Measurements from ENCODE around the gene TMEM140. TPM values are rescaled to one million over a fixed set of nuclear protein-coding genes. Genes with fewer than 3 reads are reported as not detected.

TMEM140 gene
- total and polyA plus RNA-seq, 3 donors from 2014 or later: 5.1 to 11.4 (median 6.3) TPM

- Histone ChIP-seq H3K9me3 (no peaks in the 10 kb centered on the region), H3K4me1 (peaks cover 16% of the 10 kb centered on the region), H3K27ac (peak overlapping the region in 1 of 2 donors; percentile 38), H3K4me3 (no peak overlapping the region), H3K36me3 (ENCODE audit: low read depth, missing control alignments) (no peaks in the 10 kb centered on the region), H3K27me3 (no peaks in the 10 kb centered on the region)
- no peak for DNase-seq
- intact Hi-C loops (cut with DNase I; ENCODE audit: low total_unique reads): loop anchor here (10.0 kb wide), 2 partner anchors 182 to 482 kb away; partner anchors contain the start of gene AGBL3
- TF ChIP-seq, protein P1, sequence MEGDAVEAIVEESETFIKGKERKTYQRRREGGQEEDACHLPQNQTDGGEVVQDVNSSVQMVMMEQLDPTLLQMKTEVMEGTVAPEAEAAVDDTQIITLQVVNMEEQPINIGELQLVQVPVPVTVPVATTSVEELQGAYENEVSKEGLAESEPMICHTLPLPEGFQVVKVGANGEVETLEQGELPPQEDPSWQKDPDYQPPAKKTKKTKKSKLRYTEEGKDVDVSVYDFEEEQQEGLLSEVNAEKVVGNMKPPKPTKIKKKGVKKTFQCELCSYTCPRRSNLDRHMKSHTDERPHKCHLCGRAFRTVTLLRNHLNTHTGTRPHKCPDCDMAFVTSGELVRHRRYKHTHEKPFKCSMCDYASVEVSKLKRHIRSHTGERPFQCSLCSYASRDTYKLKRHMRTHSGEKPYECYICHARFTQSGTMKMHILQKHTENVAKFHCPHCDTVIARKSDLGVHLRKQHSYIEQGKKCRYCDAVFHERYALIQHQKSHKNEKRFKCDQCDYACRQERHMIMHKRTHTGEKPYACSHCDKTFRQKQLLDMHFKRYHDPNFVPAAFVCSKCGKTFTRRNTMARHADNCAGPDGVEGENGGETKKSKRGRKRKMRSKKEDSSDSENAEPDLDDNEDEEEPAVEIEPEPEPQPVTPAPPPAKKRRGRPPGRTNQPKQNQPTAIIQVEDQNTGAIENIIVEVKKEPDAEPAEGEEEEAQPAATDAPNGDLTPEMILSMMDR (IDR thresholded peaks at IDR 0.05): no peak
- TF ChIP-seq POLR2A (IDR thresholded peaks at IDR 0.05): no peak
- WGBS, 2 donors: 87 to 100% methylated on average over 2 to 18 of the region's 18 CpGs
Measured at GRCh38 chr7:135166338-135166990, 18.6 kb downstream of the TMEM140 start.

DNA sequence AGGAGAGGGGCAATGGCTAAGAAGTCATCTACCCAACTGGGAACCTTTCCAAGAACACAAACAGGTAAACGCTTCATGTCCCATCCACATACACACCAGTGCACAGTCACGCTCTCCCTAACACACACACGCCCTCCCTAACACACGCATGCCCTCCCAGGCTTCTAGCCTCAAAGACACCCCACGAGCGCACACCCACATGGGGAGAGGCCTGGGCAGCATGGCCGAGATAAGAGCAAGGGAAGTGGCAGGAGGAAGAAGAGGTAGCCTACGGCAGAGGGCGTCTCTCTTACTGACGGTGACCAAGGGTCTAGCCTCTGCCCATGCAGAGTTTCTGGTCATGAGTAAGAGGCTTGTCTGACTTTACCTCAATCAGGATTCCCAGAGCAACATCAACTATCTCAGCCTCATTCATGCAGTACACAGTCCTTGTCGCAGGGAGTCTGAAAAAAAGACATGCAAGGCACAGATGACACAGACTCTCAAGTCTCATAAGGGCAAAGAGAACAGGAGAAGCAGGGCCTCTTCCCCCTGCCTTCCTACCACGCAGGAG is 19.6 kb downstream of the TMEM140 start:
- Histone ChIP-seq H3K36me3 (ENCODE audit: low read depth, missing control alignments) (no peaks in the 10 kb centered on the region), H3K4me1 (peaks cover 16% of the 10 kb centered on the region), H3K27me3 (no peaks in the 10 kb centered on the region), H3K9me3 (no peaks in the 10 kb centered on the region), H3K27ac (peak overlapping the region in 1 of 2 donors; percentile 14), H3K4me3 (no peak overlapping the region)
- no peak for DNase-seq
- 80 to 88% methylated on average over 12 of the region's 12 CpGs for WGBS, 2 donors
- no peak for TF ChIP-seq POLR2A (IDR thresholded peaks at IDR 0.05)
- TF ChIP-seq, protein P1 (IDR thresholded peaks at IDR 0.05): no peak
- intact Hi-C loops (cut with DNase I; ENCODE audit: low total_unique reads): loop anchor here (10.0 kb wide), 2 partner anchors 183 to 483 kb away; partner anchors contain the start of gene AGBL3

GRCh38 chr7:135168001-135168400 is 20.1 kb downstream of the TMEM140 start:
- TF ChIP-seq, protein P1 (IDR thresholded peaks at IDR 0.05): no peak
- TF ChIP-seq POLR2A (IDR thresholded peaks at IDR 0.05): no peak
- no peak overlapping the region for H3K4me3 ChIP-seq
- no peaks in the 10 kb centered on the region for H3K36me3 ChIP-seq (ENCODE audit: low read depth, missing control alignments)
- no peaks in the 10 kb centered on the region for H3K27me3 ChIP-seq
- H3K9me3 ChIP-seq: no peaks in the 10 kb centered on the region
- H3K27ac ChIP-seq: no peak overlapping the region
- intact Hi-C loops (cut with DNase I; ENCODE audit: low total_unique reads): loop anchor here (10.0 kb wide), 2 partner anchors 183 to 483 kb away; partner anchors contain the start of gene AGBL3
- DNase-seq: no peak
- WGBS, 2 donors: 32 to 52% methylated on average over 6 to 9 of the region's 9 CpGs
- H3K4me1 ChIP-seq: peaks cover 16% of the 10 kb centered on the region

- DNase-seq: no peak
- Histone ChIP-seq H3K4me1 (peaks cover 16% of the 10 kb centered on the region), H3K36me3 (ENCODE audit: low read depth, missing control alignments) (no peaks in the 10 kb centered on the region), H3K27ac (peak overlapping the region in 1 of 2 donors; percentile 93), H3K4me3 (no peak overlapping the region), H3K27me3 (no peaks in the 10 kb centered on the region), H3K9me3 (no peaks in the 10 kb centered on the region)
- 63 to 83% methylated on average over 13 of the region's 13 CpGs for WGBS, 2 donors
- intact Hi-C loops (cut with DNase I; ENCODE audit: low total_unique reads): loop anchor here (10.0 kb wide), 2 partner anchors 184 to 484 kb away; partner anchors contain the start of gene AGBL3
- TF ChIP-seq, protein P1 (IDR thresholded peaks at IDR 0.05): no peak
- TF ChIP-seq POLR2A (IDR thresholded peaks at IDR 0.05): no peak
Measured at GRCh38 chr7:135168489-135169140, 20.7 kb downstream of the TMEM140 start.
